ENCODE results near the gene FLT3LG. TPM values are rescaled to one million over a fixed set of nuclear protein-coding genes. Genes with fewer than 3 reads are reported as not detected.

The FLT3LG gene
- total and polyA plus RNA-seq, 9 of the 15 experiments (the other 6 are each of a cell fraction or from before 2014, with no cell fraction given) = 0.31 to 6.4 (median 1.1) TPM

- TF ChIP-seq, protein P1, sequence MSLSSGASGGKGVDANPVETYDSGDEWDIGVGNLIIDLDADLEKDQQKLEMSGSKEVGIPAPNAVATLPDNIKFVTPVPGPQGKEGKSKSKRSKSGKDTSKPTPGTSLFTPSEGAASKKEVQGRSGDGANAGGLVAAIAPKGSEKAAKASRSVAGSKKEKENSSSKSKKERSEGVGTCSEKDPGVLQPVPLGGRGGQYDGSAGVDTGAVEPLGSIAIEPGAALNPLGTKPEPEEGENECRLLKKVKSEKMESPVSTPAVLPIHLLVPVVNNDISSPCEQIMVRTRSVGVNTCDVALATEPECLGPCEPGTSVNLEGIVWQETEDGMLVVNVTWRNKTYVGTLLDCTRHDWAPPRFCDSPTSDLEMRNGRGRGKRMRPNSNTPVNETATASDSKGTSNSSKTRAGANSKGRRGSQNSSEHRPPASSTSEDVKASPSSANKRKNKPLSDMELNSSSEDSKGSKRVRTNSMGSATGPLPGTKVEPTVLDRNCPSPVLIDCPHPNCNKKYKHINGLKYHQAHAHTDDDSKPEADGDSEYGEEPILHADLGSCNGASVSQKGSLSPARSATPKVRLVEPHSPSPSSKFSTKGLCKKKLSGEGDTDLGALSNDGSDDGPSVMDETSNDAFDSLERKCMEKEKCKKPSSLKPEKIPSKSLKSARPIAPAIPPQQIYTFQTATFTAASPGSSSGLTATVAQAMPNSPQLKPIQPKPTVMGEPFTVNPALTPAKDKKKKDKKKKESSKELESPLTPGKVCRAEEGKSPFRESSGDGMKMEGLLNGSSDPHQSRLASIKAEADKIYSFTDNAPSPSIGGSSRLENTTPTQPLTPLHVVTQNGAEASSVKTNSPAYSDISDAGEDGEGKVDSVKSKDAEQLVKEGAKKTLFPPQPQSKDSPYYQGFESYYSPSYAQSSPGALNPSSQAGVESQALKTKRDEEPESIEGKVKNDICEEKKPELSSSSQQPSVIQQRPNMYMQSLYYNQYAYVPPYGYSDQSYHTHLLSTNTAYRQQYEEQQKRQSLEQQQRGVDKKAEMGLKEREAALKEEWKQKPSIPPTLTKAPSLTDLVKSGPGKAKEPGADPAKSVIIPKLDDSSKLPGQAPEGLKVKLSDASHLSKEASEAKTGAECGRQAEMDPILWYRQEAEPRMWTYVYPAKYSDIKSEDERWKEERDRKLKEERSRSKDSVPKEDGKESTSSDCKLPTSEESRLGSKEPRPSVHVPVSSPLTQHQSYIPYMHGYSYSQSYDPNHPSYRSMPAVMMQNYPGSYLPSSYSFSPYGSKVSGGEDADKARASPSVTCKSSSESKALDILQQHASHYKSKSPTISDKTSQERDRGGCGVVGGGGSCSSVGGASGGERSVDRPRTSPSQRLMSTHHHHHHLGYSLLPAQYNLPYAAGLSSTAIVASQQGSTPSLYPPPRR (CRISPR knock-in tag; IDR thresholded peaks at IDR 0.05; ENCODE audit: borderline replicate concordance) = no peak
- TF ChIP-seq PTRF (tag; IDR thresholded peaks at IDR 0.05) = no peak
- peak; percentile 34; the same call in 1 of the 2 replicates for TF ChIP-seq SUPT5H (IDR thresholded peaks at IDR 0.05)
- TF ChIP-seq TCFL5 (CRISPR knock-in tag; conservative IDR thresholded peaks at IDR 0.05) = no peak
- TF ChIP-seq KLF1 (tag; IDR thresholded peaks at IDR 0.05) = no peak
- no peak for TF ChIP-seq MTA3 (IDR thresholded peaks at IDR 0.05; ENCODE audit: borderline replicate concordance)
- no peak for TF ChIP-seq USF1 (CRISPR knock-in tag; IDR thresholded peaks at IDR 0.05)
- TF ChIP-seq ZNF717 (CRISPR knock-in tag; IDR thresholded peaks at IDR 0.05) = no peak
- TF ChIP-seq ZNF277 (CRISPR knock-in tag; IDR thresholded peaks at IDR 0.05; ENCODE audit: borderline replicate concordance) = no peak
- TF ChIP-seq CREB5 (CRISPR knock-in tag; IDR thresholded peaks at IDR 0.05) = no peak
- TF ChIP-seq GABPB1 (CRISPR knock-in tag; IDR thresholded peaks at IDR 0.05) = 0 out of 2 replicates have a peak, but pooled peaks have one; percentile 14
- no peak for TF ChIP-seq ZNF830 (CRISPR knock-in tag; IDR thresholded peaks at IDR 0.05)
- no peak for TF ChIP-seq WHSC1 (IDR thresholded peaks at IDR 0.05; ENCODE audit: low read length)
- TF ChIP-seq E2F3 (CRISPR knock-in tag; IDR thresholded peaks at IDR 0.05) = no peak
- peak; percentile 54; the same call in 1 of the 2 replicates for TF ChIP-seq POLR2A (conservative IDR thresholded peaks at IDR 0.05)
- TF ChIP-seq TOE1 (IDR thresholded peaks at IDR 0.05; ENCODE audit: borderline replicate concordance) = no peak
- 0 out of 2 replicates have a peak, but pooled peaks have one; percentile 14 for TF ChIP-seq TOE1 (CRISPR knock-in tag; IDR thresholded peaks at IDR 0.05; ENCODE audit: borderline replicate concordance, low read depth)
- TF ChIP-seq POLR2G (IDR thresholded peaks at IDR 0.05; ENCODE audit: low read depth, low read length) = peak; percentile 71
- no peak for TF ChIP-seq ZNF175 (CRISPR knock-in tag; IDR thresholded peaks at IDR 0.05; ENCODE audit: low read depth)
- TF ChIP-seq KAT2B (IDR thresholded peaks at IDR 0.05; ENCODE audit: low read depth, low read length) = no peak
Measured at GRCh38 chr19:49490287-49491029, 16.4 kb downstream of the FLT3LG start (continued).
